Stimulated activated CD4-positive, alpha-beta T cell treated with anti-CD3 and anti-CD28 coated beads, Interleukin-15, amount 100 ng/mL, for 48 hours (primary cell): Measurements from ENCODE around the gene DPEP2.
"Not testable (repeated sequence)": the region's sequence is repeated elsewhere in the genome, so short reads cannot be mapped to it uniquely, and the experiment has no call there.

Experiments used
- DNase-seq, 2 donors: peaks; one replicate each; pipeline ENCODE4 v3.0.0-alpha.2; 2020; ENCODE audit warnings: low read depth in 2 of 2

The DPEP2 gene

GRCh38 chr16:68005786-68006286, 6.6 kb upstream of the DPEP2 start:
- no peak for DNase-seq

DNA sequence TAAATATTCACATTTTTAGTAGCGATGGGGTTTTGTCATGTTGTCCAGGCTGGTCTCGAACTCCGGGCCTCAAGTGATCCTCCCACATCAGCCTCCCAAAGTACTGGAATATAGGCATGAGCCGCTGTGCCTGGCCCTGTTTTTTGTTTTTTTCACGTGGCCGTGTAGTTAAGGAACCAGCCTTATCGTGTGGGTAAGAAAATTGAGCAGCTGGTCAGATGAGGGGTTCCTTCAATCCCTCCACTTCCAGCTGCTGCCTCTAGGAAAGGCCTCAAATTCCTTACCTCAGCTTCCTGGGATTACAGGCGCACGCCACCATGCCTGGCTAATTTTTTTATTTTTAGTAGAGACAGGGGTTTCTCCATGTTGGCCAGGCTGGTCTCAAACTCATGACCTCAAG, 5.9 kb upstream of the DPEP2 start:
- DNase-seq, result no peak

GRCh38 chr16:68003031-68003430, 3.7 kb upstream of the DPEP2 start:
- DNase-seq, result no peak

- DNase-seq, result no peak
Observed at GRCh38 chr16:68000450-68000849, 1.2 kb upstream of the DPEP2 start.

- DNase-seq, result no peak
Observed at GRCh38 chr16:67999985-68000384, 701 bp upstream of the DPEP2 start.

GRCh38 chr16:67998231-67998778, 979 bp downstream of the DPEP2 start:
- not testable (repeated sequence) for DNase-seq

GRCh38 chr16:67996666-67997065, 2.6 kb downstream of the DPEP2 start:
- no peak for DNase-seq

DNA sequence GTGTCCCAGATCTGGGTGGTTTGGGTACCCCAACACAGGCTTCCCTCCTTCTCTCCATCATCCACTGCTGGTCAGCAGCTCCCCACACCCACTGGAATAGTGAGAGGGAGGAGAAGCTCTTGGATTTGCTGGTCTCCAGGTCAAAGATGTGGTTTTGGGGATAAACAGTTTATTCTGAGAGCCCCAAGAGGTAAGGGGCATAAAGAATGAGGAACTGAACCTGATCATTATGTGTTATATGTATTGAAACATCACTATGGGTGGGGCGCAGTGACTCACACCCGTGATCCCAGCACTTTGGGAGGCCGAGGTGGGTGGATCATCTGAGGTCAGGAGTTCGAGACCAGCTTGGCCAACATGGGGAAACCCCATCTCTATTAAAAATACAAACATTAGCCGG, 3.9 kb downstream of the DPEP2 start:
- no peak for DNase-seq

DNA sequence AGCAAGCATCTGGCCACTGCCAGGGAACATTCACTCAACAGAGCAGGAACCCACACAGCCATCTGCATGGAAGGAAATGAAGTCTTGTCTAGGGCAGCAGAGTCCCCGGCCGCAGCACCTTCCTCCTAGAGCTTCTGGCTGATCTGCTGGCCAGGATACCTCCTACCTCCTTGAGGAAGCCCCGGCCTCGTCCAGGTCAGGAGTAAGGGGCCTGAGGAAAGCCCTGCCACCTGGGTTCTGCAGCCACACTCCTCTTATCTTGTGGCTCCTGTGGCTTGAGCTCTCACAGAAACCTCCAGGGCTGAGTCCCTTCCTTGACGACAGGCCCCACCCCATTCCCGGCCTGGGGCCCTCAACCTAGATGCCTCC, 5.3 kb downstream of the DPEP2 start:
- DNase-seq, result not testable (repeated sequence)

- peak; percentile 70 to 83 for DNase-seq
Observed at GRCh38 chr16:67993207-67994039, 5.9 kb downstream of the DPEP2 start.

- no peak for DNase-seq
Observed at GRCh38 chr16:67992661-67993206, 6.5 kb downstream of the DPEP2 start.

GRCh38 chr16:67990018-67990386, 9.3 kb downstream of the DPEP2 start:
- no peak for DNase-seq

DNA sequence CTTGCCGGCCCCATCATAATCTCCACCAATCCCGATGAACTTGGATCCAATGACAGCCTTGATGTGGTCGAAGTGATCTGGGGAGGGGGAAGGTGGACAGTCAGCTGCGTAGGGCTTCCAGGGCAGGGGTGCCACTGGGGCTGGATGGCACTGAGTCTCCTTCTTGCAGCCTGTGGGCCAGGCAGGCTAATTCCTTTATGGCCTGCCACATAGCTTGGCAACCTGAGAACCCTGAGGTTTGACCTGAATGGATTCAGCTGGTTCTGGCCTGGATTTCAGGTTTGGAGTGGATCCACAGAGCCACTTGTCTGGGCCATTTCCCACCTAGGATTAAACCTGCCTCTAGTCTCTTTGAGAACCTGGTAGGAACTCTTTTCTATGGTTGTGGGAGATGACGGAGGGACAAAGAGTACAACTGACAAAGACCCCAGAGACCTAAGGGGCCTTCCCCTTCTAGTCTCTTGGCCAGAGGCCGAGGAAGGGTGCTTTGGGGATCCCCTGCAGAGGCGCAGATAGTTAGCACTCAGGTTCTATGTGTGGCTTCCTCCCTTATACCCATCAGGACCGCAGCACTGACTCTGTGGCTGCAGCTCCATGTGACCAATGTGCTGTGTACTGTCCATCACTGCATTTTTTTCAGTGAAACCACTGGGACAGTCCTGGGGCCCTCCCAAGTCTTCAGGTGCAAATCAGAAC, 9.8 kb downstream of the DPEP2 start:
- no peak for DNase-seq

DNA sequence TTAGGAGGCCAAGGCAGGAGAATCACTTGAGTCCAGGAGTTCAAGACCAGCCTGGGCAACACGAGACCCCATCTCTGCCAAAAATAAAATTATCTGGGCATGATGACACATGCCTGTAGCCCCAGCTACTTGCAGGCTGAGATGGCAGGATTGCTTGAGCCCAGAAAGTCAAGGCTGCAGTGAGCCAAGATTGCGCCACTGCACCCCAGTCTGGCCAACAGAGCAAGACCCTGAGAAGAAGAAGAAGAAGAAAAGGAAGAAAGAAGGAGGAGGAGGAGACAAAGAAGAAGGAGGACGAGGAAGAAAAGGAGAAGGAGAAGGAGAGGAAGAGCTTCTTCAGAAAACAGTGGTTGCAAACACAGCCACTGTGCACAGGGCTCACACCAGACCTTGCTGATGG, 10.6 kb downstream of the DPEP2 start:
- no peak for DNase-seq

DNA sequence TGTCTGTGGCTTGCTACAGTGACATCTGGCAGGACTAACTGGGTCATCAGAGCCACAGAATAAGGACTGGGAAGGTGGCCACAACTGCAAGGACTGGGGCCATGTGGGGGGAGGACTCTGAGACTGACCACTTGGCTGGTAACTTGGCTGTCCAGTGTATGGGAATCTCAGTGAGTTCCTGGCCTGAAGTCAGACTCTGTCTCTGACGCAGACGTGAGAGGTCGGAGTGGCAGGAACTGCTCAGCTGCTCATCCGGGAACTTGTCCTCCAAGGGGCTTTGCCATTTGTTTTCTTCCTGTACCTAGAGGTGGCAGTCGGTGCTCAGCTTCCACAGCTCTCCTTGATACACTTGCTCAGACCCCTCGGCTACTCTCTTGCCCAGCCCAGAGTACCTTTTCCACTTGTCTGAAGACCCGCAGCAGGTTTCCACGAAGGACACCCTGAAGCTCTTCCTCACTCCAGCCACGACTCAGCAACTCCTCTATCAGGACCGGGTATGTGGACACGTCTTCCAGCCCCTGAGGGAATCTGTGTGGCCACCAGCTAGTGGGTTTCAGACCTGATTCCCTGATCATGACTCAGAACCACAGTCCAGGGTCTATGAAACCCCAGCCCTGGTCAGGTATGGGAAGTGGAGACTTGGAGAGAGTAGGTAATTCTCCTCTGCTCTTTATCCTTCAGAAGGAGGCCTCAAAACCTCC, 11.7 kb downstream of the DPEP2 start:
- no peak for DNase-seq

GRCh38 chr16:67986949-67987348, 12.3 kb downstream of the DPEP2 start:
- no peak for DNase-seq

GRCh38 chr16:67982011-67982696, 17.1 kb downstream of the DPEP2 start:
- DNase-seq, result no peak

- DNase-seq, result no peak
Observed at GRCh38 chr16:67979955-67980678, 19.2 kb downstream of the DPEP2 start, which contains the start of gene DPEP3. Gene DPEP3 (minus strand): TSS chr16:67980499. CDS start chr16:67980380, 119 bp downstream.

DNA sequence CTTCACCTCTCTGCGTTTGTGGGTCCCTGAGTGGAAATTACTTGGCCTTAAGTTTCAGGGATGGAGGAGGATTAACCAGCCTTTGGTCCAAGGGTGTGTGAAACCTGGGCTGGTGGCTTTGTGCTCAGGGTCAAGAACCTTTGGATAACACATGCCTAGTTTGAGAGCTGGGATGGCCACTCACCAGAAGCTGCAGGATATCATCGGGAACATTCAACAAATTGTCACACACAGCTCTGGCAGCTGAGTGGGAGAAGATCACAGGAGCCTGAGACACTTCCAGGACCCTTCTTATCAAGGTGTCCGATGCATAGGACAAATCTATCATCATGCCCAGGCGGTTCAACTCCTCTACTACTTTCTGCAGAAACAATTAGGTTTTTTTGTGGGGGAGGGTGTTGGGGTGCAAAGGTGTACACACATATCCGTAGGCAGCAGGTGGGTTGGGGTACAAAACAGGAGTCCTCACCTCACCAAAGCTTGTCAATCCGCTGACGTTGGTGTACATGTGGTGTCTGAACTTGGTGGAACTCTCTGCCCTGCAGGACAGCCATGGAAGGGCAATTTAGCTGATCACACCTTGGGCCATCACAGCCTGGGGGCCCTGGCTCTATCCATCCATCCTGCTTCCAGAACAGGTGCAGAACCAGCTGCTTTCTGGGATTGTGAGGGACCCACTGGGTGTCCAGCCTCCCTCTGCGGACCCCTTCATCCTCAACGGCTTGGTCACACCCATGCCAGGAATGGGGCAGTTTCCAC, 21.6 kb downstream of the DPEP2 start:
- no peak for DNase-seq

DNA sequence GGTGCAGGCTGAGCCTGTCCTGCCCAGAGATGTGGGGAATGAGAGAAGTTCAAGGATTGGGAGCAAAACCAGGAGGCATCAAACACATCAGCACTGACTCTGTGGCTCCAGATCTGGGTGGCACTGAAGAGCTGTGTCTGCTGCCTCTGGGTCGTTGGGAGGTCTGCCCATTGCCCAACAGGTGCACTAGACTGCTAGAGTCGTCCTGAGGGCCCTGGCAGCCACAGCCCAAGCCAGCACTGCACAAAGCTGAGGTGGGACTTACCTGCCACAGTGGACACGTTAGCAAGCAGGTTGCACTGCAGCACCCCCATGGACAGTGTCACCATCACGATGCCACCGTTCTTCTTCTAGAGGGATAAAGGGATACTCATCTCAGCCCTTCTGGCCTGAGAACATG, 22.3 kb downstream of the DPEP2 start:
- DNase-seq, result no peak
